GM21529 (cell line): ENCODE data around the gene ZFYVE28.

ENCODE experiments used
- ATAC-seq: cut with Tn5 transposase; IDR thresholded peaks from one replicate; pipeline ENCODE4 v1.9.1; 2021; ENCODE audit not compliant: unreplicated experiment

ZFYVE28 gene

DNA sequence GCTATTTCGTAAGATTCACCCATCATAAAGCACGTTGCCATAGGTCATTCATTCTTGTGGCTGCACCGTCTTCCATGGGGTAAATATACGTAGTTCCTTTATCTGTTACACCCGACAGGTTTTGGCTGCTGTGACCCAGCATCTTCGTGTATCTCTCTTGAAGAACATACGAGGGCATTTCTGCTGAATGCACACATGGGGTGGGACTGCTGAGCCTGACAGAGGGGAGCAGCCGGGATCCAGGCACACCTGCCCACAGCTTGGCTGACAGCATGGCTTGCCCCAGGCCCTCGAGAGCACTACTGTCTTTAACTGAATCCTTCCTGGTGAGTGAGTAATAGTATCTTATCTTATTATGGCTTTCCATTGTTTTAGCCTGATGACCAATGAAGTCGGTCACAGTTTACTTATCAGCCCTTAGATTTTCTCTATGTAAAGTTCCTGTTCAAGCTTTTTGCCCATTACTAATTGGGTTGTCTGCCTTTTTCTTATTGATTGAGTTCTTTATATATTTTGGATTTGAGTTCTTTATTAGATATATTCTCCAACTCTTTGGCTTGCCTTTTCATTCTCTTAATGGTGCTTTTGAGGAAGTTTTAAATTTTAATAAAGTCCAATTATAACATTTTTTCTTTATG, 111.6 kb downstream of the ZFYVE28 start:
- no peak for ATAC-seq

DNA sequence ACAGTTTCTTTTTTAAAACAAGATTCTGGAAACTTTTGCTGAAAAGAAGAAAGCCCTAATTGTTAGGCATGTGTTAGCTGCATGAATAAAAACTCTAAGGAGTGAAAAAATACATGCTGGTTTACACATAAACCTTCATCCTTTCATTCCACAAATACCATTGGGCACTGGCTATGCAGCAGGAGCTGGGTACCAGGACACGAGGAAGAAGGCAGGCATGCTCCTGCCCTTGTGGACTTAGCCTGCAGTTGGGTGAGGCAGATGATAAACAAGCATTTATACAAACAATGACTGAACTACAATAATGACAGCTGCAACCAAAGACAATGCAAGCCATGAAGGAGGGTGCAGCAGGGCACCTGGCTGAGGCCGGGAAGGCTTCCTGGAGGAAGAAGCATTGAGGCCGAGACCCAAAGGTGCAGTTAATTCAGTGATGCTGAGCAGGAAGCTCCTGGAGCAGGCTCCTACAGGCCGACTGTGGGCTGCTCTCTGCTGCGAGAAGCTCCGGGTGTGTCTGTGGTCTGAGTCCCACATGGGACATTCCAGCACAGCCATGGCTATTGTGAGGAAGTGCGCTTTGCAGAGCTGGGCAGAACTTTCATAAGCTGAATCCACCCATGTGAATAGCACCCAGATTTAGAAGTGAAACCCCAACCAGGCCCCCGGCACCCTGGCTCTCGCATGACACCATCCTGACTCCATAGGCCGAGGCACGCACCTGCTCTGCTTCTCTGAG, 112.5 kb downstream of the ZFYVE28 start:
- no peak for ATAC-seq

DNA sequence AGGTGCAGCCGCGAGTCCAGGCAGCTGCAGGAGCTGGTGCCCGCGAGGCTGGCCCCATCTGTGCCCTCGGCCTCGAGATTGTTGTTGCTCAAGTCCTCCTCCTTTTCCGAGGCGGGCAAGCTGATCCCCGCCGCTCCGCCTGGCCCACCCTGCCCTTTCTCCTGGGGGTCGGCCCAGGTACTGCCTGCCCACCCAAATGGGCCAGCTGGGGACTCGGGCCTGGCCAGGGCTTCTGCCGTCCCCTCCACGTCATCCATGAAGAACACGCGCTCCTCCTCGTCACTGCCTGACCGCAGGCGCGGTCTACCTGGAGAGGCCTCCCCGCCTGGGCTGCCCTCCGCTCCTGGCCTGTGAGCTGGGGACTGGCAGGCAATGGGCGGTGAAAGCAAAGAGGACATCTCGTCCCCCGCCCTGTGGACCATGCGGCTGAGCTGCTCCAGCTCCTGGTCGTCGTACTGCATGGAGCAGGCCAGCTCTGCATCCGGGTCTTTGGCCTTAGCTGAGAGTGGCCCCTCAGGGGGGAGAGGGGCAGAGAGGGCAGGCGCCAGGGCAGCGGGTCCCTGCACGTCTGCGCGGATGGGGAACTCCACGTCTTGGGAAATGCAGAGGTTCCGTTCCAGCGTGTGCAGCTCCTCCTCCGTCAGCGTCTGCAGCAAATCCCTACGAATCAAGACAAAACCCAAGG, 113.4 kb downstream of the ZFYVE28 start:
- ATAC-seq, result no peak

DNA sequence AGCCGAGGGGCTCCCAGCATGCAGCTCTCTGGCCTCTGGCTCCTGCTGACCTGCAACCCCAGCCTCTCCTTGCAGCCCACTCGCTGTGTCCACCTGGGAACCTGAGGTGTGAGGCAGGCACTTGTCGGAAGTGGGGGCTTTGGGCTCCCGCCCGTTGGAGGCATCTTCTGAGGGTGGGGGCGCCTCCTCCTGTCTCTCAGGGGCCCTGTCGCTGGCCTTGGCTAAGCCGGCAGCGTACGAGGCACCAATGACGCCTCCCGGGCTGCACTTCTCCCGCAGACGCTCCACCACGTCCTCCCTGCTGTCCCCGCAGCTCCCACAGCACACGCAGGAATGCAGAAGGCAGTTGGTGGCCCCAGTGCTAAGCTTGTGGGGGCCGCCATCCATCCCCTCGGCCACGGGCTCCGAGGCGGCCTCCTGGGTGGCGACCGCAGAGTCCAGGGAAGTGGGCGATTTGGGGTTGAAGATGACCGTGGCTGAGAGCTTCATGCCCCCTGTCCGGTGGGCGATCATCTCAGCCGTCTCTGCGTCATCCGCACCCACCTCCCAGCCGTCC, 114.0 kb downstream of the ZFYVE28 start:
- ATAC-seq, result no peak

DNA sequence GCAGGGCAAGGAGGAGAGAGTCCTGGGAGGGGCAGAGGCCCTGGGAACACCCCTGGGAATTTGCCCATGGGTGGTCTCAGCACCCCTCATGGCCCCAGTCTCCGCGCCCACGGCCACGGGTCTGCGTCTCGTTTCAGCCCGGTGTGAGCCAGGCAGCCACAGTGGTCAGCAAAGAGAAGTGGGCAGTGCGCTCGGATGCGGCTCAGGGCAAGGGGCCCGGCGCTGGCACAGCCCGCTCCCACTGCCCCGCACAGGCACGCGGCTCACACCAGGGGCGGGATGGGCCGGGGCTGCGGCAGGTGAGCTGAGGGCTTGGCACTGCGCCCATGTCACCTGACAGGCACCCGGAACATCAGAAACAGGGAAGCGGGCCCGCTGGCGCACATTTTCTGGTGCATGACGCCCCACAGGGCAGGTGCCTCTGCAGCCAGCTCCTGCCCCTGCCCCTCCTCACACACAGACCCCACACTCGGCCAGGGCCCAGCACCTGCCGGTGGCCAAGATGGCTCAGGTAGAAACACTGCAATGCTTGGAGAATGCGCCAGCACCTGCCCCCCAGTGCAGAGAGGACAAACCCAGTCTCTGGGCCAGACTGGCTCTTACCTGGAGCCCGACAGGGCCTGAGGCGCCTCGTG, 114.6 kb downstream of the ZFYVE28 start:
- no peak for ATAC-seq

DNA sequence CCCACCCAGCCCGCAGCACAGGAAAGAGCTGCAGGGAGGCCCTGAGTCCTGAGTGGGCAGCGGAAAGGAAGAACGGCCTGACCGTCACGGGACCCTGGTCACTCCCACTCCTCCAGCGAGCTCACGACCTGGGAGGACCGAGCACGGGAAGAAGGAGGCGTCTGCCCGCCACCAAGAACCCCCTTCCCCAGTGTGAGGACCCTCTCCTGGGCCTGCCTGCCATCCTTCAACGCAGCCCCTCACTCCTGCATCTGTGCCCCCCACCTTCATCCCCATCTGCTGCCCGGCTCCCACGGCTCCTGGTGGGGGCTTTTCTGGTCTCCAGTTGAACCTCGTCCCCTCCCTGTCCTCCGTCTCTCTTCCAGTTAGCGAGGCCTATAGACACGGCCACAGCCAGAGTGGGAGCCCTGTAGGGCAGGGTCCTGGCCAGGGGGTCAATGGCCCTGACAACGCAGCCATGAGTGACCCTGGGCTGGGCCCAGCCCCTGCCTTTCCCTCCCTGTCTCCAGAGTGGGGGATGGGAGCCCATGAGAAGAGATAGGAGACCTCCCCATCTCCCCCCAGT, 115.2 kb downstream of the ZFYVE28 start:
- ATAC-seq, result no peak

DNA sequence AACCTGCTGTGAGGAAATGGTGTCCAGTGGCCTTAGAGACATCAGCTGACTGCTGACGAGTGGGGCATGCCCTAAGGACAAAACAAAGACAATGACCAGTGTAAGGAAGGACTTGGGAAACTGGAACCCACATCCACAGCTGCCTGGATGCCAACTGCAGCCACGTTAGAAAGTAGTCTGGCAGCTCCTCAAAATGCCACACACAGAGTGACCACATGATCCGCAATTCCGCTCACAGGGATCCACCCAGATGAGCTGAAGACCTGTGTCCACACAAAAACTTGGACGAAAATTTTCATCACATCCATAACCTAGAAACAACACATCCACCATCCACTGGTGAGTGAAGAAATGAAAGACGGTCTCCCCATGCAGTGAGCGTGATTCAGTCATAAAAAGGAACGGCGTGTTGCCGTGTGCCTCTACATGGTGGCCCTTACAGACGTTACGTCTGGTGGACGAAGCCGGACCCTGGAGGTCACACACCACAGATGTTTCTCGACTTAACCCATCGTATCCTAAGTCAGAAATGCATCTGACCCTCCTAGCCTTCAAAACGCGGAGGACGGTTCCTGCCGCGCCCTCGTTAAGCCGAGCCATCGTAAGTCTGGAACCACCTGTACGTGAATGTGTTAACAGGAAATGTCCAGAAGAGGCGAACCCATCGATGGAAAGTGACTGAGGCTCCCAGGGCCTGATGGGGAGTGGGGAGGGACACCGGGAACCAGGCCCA, 115.9 kb downstream of the ZFYVE28 start:
- no peak for ATAC-seq

DNA sequence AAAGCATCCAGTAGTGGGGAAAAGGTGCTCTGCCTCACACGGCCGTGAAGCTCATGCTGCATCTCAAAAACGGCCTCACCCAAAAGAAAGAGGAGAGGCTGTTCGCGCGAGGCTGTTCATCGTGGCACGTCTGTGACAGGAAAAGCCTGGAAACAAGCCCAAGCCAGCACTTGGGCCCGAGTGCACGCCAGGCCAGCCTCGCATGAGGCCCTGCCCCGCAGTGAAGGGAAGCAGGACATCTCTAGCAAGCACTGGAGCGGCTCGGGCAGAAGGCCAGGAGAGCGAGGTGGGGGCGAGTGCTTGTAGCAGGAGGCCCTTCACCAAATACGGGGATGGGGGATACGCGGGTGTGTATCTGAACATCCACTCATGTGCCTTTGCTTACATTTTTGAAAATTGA, 116.6 kb downstream of the ZFYVE28 start:
- ATAC-seq, result no peak

DNA sequence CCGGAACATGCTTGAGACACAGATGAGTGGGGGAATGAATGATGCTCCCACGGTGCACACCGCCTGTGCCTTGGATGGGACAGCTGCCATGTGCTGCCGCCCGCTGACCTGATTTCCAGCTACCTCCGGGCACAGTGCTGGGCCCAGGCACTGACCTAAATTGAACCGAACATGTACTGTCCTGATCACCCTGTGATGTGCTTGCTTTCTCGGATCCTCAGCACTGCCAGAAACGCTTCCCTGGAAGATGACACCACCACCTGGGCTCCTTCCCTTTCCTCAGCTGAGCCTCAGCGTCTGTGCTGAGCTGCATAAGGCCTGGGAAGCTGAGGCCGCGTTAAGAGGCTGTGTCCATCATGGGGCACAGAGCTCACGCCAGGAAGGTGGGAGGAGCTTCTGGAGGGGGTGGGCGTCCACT, 117.2 kb downstream of the ZFYVE28 start:
- no peak for ATAC-seq

DNA sequence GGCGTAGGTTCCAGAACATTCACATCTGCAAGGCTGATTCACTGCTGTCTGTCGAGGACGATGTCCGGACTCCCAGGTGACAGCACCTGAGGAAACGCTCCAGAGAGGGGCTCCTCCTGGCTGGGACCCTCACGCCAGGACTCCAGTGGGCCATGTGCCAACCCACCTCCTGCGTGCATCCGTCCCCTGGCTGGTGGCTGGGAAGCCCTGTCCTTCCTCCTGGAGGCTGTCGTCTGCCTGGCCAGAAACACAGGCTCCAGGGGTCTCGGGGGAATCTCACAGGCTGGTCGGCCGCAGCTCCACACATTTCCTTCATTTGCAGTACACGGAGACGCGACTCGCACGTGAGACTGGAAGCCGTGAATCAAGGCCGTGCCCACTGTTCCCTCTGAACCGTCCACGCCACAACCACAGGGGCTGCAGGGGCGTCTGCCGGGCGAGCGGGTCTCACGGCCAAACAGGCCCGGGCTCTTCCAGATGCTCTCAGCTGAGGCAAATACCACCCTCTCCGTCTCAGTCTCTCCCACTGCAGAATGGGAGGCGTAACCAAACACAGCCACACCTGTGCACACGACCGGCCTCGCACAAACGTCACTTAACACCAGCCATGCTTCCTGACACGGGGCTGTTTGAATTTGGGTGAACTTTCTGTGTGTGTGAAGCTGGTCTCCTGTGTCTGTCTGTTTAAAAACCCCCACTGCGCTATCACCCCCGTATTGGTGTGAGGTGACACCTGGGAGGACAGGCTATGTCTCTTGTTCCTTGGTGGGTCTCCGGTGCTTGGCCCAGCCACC, 117.8 kb downstream of the ZFYVE28 start:
- no peak for ATAC-seq

DNA sequence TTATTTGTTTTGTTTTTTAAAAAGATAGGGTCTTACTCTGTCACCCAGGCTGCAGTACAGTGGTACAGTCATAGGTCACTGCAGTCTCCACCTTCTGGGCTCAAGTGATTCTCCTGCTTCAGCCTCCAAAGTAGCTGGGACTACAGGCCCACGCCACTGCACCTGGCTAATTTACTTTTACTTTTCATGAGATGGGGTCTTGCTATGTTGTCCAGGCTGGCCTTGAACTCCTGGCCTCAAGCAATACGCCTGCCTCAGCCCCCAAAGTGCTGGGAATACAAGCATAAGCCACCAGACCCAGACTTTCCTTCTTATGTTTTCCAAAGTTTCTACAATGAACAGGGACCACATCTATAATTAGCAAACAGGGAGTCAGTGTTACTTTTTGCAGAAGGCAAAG, 118.7 kb downstream of the ZFYVE28 start:
- ATAC-seq, result no peak

DNA sequence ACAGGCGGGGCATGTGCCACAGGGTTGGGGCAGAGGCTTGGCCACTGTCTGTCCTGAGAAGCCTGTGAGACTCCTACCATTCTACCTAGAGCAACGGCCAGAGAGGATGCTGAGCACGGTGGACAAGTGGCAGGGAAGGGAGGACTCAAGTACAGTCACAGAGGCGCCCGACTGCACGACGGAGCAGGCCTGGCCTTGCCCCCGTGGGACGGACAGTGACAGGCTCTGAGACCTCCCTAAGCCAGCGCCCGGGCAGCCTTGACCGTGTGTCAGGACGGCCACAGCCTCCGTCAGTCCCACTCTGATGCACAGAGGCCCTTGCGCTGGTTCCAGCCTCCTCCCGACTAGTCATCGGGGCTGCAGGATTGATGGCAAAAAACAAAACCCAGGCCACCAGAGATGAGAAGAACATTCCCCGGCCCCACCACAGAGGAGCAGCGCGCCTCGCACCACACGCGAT, 119.9 kb downstream of the ZFYVE28 start:
- ATAC-seq, result no peak

DNA sequence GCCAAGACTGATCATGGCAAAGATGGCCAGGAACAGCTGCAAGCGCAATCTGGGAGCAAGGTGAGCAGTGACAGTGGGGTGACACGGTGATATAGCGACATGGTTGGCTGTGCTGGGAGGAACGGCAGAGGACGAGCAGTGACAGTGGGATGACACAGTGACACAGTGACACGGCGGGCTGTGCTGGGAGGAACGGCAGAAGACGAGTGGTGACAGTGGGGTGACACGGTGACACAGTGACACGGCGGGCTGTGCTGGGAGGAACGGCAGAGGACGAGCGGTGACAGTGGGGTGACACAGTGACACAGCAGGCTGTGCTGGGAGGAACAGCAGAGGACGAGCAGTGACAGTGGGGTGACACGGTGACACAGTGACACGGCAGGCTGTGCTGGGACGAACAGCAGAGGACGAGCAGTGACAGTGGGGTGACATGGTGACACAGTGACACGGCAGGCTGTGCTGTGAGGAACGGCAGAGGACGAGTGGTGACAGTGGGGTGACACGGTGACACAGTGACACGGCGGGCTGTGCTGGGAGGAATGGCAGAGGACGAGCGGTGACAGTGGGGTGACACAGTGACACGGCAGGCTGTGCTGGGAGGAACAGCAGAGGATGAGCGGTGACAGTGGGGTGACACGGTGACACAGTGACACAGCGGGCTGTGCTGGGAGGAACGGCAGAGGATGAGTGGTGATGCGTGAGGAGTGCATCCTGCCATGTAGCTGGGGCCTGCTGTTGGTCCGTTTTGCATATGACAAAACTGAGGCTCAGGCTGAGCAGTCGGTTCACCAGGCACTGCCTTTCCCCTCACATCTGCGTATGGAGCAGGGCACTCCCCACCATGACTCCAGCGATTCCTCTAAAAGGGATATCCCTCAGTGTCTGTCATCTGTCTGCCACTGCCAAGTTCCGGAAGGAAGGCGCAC, 120.6 kb downstream of the ZFYVE28 start:
- ATAC-seq, result no peak

DNA sequence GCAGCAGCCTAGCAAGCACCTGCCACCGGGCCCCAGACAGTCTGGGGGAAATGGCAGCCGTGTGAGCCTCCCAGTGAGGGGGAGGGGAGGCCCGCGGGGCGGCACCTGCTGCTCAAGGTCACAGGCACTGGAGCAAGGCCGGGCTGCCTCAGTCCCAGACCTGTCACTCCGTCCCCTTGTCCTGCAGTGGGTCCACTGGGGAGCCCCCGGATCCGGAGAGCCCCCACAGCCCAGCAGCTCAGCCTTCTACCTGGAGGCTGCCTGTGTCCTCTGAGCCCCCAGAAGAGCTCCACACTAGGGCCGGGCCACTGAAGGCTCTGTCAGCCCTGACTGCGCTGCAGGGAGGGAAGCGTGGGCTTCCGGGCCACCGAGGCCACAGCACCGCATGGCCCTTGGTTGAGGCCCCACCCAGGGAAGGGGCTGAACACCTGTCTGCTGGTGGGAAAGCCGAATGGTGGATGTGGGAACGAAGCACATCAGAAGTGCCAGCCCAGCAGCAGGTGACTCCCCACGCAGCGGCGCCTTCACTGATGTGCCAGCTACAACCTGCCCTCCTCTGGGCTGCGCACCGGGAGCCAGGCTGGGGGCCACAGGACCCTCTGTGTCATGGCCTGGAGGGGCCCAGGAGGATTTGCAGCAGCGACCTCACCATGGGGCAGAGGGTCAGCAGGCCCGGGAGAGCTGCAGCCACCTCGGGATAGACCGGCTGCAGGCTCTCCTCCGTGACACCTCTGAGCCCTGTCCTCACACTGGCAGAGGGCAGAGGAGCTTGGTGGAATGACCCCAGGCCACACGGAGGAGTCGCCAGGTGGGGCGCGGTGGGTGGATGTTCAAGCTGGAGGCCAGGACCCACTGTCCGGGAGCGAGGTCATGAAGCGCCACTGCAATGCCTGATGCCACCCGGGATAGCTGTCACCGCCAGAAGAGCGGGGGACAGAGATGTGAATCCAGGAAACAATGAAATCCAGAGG, 121.5 kb downstream of the ZFYVE28 start:
- ATAC-seq, result no peak

DNA sequence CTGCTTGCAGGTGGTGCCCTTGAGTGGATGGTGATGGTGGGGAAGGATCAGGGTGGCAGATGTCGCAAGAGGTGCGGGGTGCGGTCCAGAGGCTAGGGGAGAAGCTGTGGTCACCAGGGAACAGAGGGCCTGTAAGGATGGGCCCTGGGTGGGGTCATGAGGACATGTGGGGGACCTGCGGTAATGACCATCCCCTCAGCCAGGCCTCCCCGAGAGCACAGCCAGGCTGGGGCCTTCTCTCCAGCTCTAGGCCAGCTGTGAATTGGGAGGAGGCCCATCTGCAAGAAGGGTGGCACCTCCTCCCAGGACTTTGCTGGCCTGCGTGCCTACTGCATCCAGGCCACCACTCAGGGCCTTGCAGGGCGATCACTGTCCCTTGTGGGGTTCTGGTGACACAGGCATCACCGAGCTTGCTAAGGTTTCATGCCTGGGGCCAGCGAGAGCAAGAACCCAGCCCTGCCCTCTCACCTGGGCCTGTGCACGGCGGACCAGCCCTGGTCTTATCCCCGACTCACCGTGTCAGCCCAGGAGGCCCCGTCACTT, 122.5 kb downstream of the ZFYVE28 start:
- ATAC-seq, result no peak

DNA sequence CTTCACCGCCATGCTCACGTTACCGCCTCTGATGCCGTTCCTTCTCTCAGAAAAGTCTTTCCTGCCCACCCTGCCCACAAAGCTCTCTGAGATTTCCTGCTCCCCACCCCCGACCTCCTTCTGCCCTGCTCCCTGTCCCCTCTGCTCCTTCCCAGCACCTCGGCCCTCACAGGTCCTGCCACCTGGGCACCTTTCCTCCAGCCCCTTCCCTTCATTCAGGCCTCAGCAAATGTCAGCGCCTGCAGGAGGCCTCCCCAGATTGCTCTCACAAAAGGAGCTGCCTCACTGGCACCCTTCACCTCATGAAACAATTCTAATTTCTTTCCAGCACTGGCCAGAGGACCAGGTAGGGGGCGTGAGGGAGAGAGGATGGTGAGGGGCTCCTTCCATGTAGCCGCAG, 122.9 kb downstream of the ZFYVE28 start:
- ATAC-seq, result no peak

DNA sequence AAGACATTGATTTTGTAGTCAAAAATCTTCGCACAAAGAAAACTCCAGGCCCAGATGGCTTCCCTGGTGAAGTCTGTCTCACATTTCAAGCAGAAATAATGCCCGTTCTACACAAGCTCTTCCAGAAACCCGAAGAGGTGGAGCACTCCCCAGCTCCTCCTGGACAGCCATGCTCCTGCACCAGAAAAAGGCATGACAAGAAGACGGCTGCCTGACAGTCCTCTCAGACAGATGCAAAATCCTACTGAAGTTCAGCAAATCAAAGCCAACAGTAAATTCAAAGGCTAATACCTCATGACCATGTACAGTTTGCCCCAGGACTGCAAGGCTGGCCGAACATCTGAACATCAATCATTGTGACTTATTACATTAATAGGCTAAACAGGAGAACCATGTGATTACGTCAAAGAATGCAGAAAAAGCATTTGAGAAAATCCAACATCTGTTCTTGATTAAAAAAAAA, 125.8 kb downstream of the ZFYVE28 start:
- ATAC-seq, result no peak
